Caco-2 (cell line): Measurements from ENCODE around the gene PCK2. TPM values are rescaled to one million over a fixed set of nuclear protein-coding genes. Genes with fewer than 3 reads are reported as not detected.

ENCODE experiments used
- BruUV-seq: library from RNA; stranded (reverse); fragments of 400-500 nt; replicated peaks from 2 replicates; lab custom pipeline; 2021; lab: Mats Ljungman, UMichigan
- CTCF ChIA-PET: fragments of 300-600 bp; sonication (Branson Sonifier 250); formaldehyde crosslinking; loops from one replicate; lab custom pipeline; 2022; ENCODE audit warnings: antibody characterized with exemption; lab: Charles Lee
- POLR2A ChIA-PET: fragments of 300-600 bp; sonication (Branson Sonifier 250); formaldehyde crosslinking; loops from one replicate; lab custom pipeline; 2022; ENCODE audit warnings: antibody characterized with exemption; lab: Charles Lee
- DNase-seq, 2 experiments: peaks; one replicate each; pipeline versions ENCODE4 v3.0.0 to v3.0.0-alpha.2; 2020 to 2022
- H3K27me3 ChIP-seq: replicated peaks from 2 replicates; pipeline ENCODE4 v1.6.0; 2011; ENCODE audit warnings: low read length; ENCODE audit not compliant: control insufficient read depth, insufficient read depth
- H3K36me3 ChIP-seq: 2 replicates; pipeline ENCODE4 v1.5.1; 2011; ENCODE audit warnings: low read length; ENCODE audit not compliant: control insufficient read depth, insufficient read depth
- H3K4me1 ChIP-seq: fragments of 250-450 bp; sonication (Bioruptor Pico); 2 replicates; pipeline ENCODE4 v1.5.1; 2020; ENCODE audit warnings: mild to moderate bottlenecking
- H3K4me3 ChIP-seq: 2 replicates; pipeline ENCODE4 v1.5.1; 2011; ENCODE audit warnings: low read depth, mild to moderate bottlenecking, control low read depth, low read length
- H3K9me3 ChIP-seq: fragments of 250-450 bp; sonication (Bioruptor Pico); 2 replicates; pipeline ENCODE4 v1.5.1; 2020; ENCODE audit warnings: mild to moderate bottlenecking, moderate library complexity
- H3K27ac Mint-ChIP-seq: one replicate; pipeline ENCODE4 v1.8.0; 2022; ENCODE audit warnings: mixed read lengths; ENCODE audit not compliant: unreplicated experiment
- H3K27me3 Mint-ChIP-seq: one replicate; pipeline ENCODE4 v1.8.0; 2022; ENCODE audit warnings: mixed read lengths; ENCODE audit not compliant: insufficient read depth, unreplicated experiment
- H3K36me3 Mint-ChIP-seq: one replicate; pipeline ENCODE4 v1.8.0; 2022; ENCODE audit warnings: mild to moderate bottlenecking, mixed read lengths; ENCODE audit not compliant: insufficient read depth, unreplicated experiment
- H3K4me1 Mint-ChIP-seq: one replicate; pipeline ENCODE4 v1.8.0; 2022; ENCODE audit warnings: low read depth, mixed read lengths; ENCODE audit not compliant: unreplicated experiment
- H3K4me3 Mint-ChIP-seq: one replicate; pipeline ENCODE4 v1.8.0; 2022; ENCODE audit warnings: mild to moderate bottlenecking, moderate library complexity, mixed read lengths; ENCODE audit not compliant: unreplicated experiment
- H3K9me3 Mint-ChIP-seq: one replicate; pipeline ENCODE4 v1.8.0; 2022; ENCODE audit warnings: mixed read lengths; ENCODE audit not compliant: unreplicated experiment
- intact Hi-C: fragments of 100-400 bp; cut with micrococcal nuclease; formaldehyde crosslinking; loops from one replicate; pipeline ENCODE4 v1.10.0; 2022; ENCODE audit not compliant: unreplicated experiment
- total RNA-seq: library from RNA; stranded (reverse); gene quantifications from 2 replicates; pipeline ENCODE4 v1.2.3, GENCODE V29; 2022
- TF ChIP-seq, protein P1 (sequence below), 2 experiments: fragments of 200-600 bp in 1 of 2; IDR thresholded peaks; 1 replicate in 1 of 2; 2 replicates in 1 of 2; pipeline versions ENCODE4 v1.5.1 to v1.8.0; 2011 to 2022; ENCODE audit warnings: antibody characterized with exemption in 1 of 2, control low read depth in 1 of 2, inconsistent platforms in 1 of 2, low read depth in 1 of 2, low read length in 1 of 2, mild to moderate bottlenecking in 1 of 2, moderate library complexity in 1 of 2; ENCODE audit not compliant: insufficient read depth in 1 of 2, severe bottlenecking in 1 of 2, unreplicated experiment in 1 of 2

PCK2 gene
- total RNA-seq, 1 experiment from 2014 or later: 146 TPM

DNA sequence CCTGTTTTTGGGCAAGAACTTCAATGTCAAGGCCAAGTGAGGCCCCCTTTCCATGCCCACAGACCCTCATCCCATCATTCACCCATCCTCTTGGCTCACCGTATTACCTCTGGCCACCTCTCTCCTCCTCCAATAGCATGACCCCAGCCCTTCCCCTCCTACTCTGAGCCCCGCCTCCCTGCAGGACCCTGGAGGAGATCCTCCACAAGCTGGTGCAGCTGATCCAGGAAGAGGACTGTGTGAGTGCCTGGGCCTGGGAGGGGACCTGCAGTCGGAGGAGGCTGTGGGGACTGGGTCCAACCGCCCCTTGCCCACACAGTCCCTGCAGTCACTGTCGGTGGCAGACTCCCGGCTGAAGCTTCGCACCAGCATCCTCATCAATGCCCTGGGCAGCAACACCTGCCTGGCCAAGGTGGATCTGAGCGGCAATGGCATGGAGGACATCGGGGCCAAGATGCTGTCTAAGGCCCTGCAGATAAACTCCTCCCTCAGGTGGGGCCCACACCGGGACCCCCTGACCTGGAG, 35.1 kb upstream of the PCK2 start:
- Histone ChIP-seq H3K27me3 (no peaks in the 10 kb centered on the region), H3K36me3 (no peaks in the 10 kb centered on the region), H3K9me3 (no peaks in the 10 kb centered on the region), H3K4me3 (no peak overlapping the region), H3K4me1 (no peaks in the 10 kb centered on the region; the same call in 1 of the 2 replicates)
- no peaks in the 10 kb centered on the region for H3K4me1 Mint-ChIP-seq
- DNase-seq: no peak
- CTCF ChIA-PET: interaction anchor here (0.7 to 4.8 kb wide), 14 partner anchors 8 to 307 kb away, joined by 3 to 155 read pairs (median 6); partner anchors contain the start of genes CIDEB, CPNE6, DCAF11 and EMC9
- BruUV-seq: no TSS peak
- TF ChIP-seq, protein P1, sequence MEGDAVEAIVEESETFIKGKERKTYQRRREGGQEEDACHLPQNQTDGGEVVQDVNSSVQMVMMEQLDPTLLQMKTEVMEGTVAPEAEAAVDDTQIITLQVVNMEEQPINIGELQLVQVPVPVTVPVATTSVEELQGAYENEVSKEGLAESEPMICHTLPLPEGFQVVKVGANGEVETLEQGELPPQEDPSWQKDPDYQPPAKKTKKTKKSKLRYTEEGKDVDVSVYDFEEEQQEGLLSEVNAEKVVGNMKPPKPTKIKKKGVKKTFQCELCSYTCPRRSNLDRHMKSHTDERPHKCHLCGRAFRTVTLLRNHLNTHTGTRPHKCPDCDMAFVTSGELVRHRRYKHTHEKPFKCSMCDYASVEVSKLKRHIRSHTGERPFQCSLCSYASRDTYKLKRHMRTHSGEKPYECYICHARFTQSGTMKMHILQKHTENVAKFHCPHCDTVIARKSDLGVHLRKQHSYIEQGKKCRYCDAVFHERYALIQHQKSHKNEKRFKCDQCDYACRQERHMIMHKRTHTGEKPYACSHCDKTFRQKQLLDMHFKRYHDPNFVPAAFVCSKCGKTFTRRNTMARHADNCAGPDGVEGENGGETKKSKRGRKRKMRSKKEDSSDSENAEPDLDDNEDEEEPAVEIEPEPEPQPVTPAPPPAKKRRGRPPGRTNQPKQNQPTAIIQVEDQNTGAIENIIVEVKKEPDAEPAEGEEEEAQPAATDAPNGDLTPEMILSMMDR (IDR thresholded peaks at IDR 0.05; ENCODE audit: insufficient read depth in 1 of 2, low read depth in 1 of 2, low read length in 1 of 2, severe bottlenecking in 1 of 2, unreplicated experiment in 1 of 2): no peak
- intact Hi-C loops: loop anchor here (1.0 to 2.0 kb wide), 4 partner anchors 31 to 102 kb away; partner anchors contain the start of gene IRF9
- POLR2A ChIA-PET: interaction anchor here (1.0 to 1.5 kb wide), 3 partner anchors 35 to 51 kb away, joined by 3 to 14 read pairs (median 3); partner anchors contain the start of gene PCK2
- no peaks in the 10 kb centered on the region for H3K9me3 Mint-ChIP-seq
- peaks cover 3% of the 10 kb centered on the region for H3K27me3 Mint-ChIP-seq
- no peaks in the 10 kb centered on the region for H3K36me3 Mint-ChIP-seq
- H3K4me3 Mint-ChIP-seq: no peak overlapping the region
- H3K27ac Mint-ChIP-seq: no peak overlapping the region

DNA sequence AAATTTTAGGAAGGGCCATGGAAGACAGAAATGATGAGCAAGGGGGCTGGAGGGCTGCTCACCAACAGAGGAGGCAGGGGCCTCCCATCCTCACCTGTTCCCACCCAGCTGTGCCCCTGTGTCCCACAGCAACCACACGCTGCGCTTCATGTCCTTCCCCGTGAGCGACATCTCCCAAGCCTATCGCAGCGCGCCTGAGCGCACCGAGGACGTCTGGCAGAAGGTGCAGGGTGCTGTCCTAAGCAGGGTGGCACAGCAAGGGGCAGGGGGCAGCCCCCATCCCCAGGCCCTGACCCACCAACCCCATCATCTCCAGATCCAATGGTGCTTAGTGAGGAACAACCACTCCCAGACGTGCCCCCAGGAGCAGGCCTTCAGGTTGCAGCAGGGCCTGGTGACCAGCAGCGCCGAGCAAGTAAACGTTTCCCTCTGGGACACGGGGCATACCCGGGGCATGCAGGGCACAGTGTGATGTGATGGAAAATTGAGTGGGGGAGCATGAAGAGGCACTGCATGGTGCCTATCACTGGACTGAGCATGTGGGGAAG, 34.2 kb upstream of the PCK2 start:
- H3K4me3 ChIP-seq: no peak overlapping the region
- Mint-ChIP-seq H3K4me1 (no peaks in the 10 kb centered on the region), H3K27me3 (peaks cover 3% of the 10 kb centered on the region), H3K27ac (no peak overlapping the region), H3K36me3 (no peaks in the 10 kb centered on the region), H3K4me3 (no peak overlapping the region), H3K9me3 (no peaks in the 10 kb centered on the region)
- no peak for DNase-seq
- no peaks in the 10 kb centered on the region for H3K9me3 ChIP-seq
- H3K4me1 ChIP-seq: no peaks in the 10 kb centered on the region; the same call in 1 of the 2 replicates
- intact Hi-C loops: loop anchor here (2.0 kb wide), 1 partner anchor 45 kb away; no protein-coding TSS in a partner anchor
- POLR2A ChIA-PET: no interaction called here
- no peaks in the 10 kb centered on the region for H3K27me3 ChIP-seq
- TF ChIP-seq, protein P1 (IDR thresholded peaks at IDR 0.05; ENCODE audit: insufficient read depth in 1 of 2, low read depth in 1 of 2, low read length in 1 of 2, severe bottlenecking in 1 of 2, unreplicated experiment in 1 of 2): no peak
- CTCF ChIA-PET: interaction anchor here (1.2 to 4.8 kb wide), 2 partner anchors 8 to 33 kb away, joined by 3 to 129 read pairs; partner anchors contain the start of gene PCK2
- H3K36me3 ChIP-seq: no peaks in the 10 kb centered on the region
- no TSS peak for BruUV-seq

GRCh38 chr14:24060443-24060842, 33.7 kb upstream of the PCK2 start:
- H3K4me3 ChIP-seq: no peak overlapping the region
- no TSS peak for BruUV-seq
- Mint-ChIP-seq H3K27me3 (peaks cover under 1% of the 10 kb centered on the region), H3K36me3 (no peaks in the 10 kb centered on the region), H3K4me3 (no peak overlapping the region), H3K27ac (no peak overlapping the region), H3K9me3 (no peaks in the 10 kb centered on the region), H3K4me1 (no peaks in the 10 kb centered on the region)
- no peaks in the 10 kb centered on the region for H3K27me3 ChIP-seq
- ChIA-PET CTCF (interaction anchor here (1.0 to 1.2 kb wide), 2 partner anchors 8 to 20 kb away, joined by 3 read pairs; no protein-coding TSS in a partner anchor), POLR2A (no interaction called here)
- no peaks in the 10 kb centered on the region for H3K9me3 ChIP-seq
- intact Hi-C loops: no loop called here
- TF ChIP-seq, protein P1 (IDR thresholded peaks at IDR 0.05; ENCODE audit: insufficient read depth in 1 of 2, low read depth in 1 of 2, low read length in 1 of 2, severe bottlenecking in 1 of 2, unreplicated experiment in 1 of 2): no peak
- H3K36me3 ChIP-seq: no peaks in the 10 kb centered on the region
- no peak for DNase-seq
- H3K4me1 ChIP-seq: no peaks in the 10 kb centered on the region; the same call in 1 of the 2 replicates
